ENCODE data around the gene ARHGAP18. TPM values are rescaled to one million over a fixed set of nuclear protein-coding genes. Genes with fewer than 3 reads are reported as not detected.

ARHGAP18 gene
- total and polyA plus RNA-seq, 10 of the 15 experiments (the other 5 are each of a cell fraction or from before 2014, with no cell fraction given) = 18.2 to 52.2 (median 31.7) TPM

GRCh38 chr6:129624488-129624887 lies 85.5 kb downstream of the ARHGAP18 start:
- no peak overlapping the region for H3K4me2 ChIP-seq (ENCODE audit: control insufficient read depth, insufficient read depth)
- no peaks in the 10 kb centered on the region; the same call in 2 of the 3 replicates for H3K9me3 ChIP-seq (replicated peaks; ENCODE audit: control insufficient read depth, insufficient read depth, low read length)
- H3K4me1 ChIP-seq (ENCODE audit: control insufficient read depth, insufficient read depth, low read length) = no peaks in the 10 kb centered on the region
- POLR2A ChIA-PET = no interaction called here
- H4K20me1 ChIP-seq (ENCODE audit: control insufficient read depth, insufficient read depth) = no peaks in the 10 kb centered on the region
- DNase-seq (ENCODE audit: low read depth, low spot score) (no peak), FAIRE-seq (no peak), ATAC-seq (no peak)
- WGBS (ENCODE audit: insufficient coverage, insufficient replicate concordance, low lambda C conversion rate, missing lambda C conversion rate) = 92% methylated on average over 5 of the region's 5 CpGs
- no peak overlapping the region for H3K4me3 ChIP-seq
- peaks cover 0 to 22% of the 10 kb centered on the region in 2 experiments for H3K36me3 ChIP-seq (ENCODE audit: control insufficient read depth in 2 of 2, insufficient read depth in 2 of 2, low read length in 1 of 2)
- H2AFZ ChIP-seq (ENCODE audit: control insufficient read depth, low read depth, low read length) = no peak overlapping the region
- BruUV-seq (replicated peaks) = no TSS peak
- no peaks in the 10 kb centered on the region for H3K79me2 ChIP-seq (ENCODE audit: control insufficient read depth, insufficient read depth, low read length)
- RAD21 ChIA-PET (ENCODE audit: unreplicated experiment) = interaction anchor here (1.1 to 3.0 kb wide), 3 partner anchors 16 to 26 kb away, joined by 3 to 12 read pairs (median 3); no protein-coding TSS in a partner anchor
- H3K27me3 ChIP-seq (replicated peaks in 1 of 2; ENCODE audit: control insufficient read depth in 2 of 2, insufficient read depth in 2 of 2, low read length in 1 of 2) = no peaks in the 10 kb centered on the region
- CTCF ChIA-PET = interaction anchor here (1.3 kb wide), 1 partner anchor 151 kb away, joined by 4 read pairs; no protein-coding TSS in a partner anchor
- TF ChIP-seq SMAD5 (IDR thresholded peaks at IDR 0.05; ENCODE audit: low read depth) (no peak), CBX5 (IDR thresholded peaks at IDR 0.05; ENCODE audit: low read depth) (no peak), POLR2A (IDR thresholded peaks at IDR 0.05; ENCODE audit: low read depth, low read length) (no peak), MEF2A (IDR thresholded peaks at IDR 0.05; ENCODE audit: insufficient read depth, low read depth, low read length) (no peak)
- SMC1A ChIA-PET (ENCODE audit: uncharacterized antibody, unreplicated experiment) = interaction anchor here (1.0 to 1.7 kb wide), 4 partner anchors 8 to 107 kb away, joined by 3 to 5 read pairs (median 4); no protein-coding TSS in a partner anchor
- no peak overlapping the region for H3K9ac ChIP-seq (ENCODE audit: control insufficient read depth, insufficient read depth, low read length)
- in situ Hi-C loops (cut with MboI) = no loop called here
- intact Hi-C loops (cut with micrococcal nuclease; ENCODE audit: unreplicated experiment) = loop anchor here (5.0 kb wide), 2 partner anchors 48 to 83 kb away; no protein-coding TSS in a partner anchor
- no peak overlapping the region for H3K27ac ChIP-seq (ENCODE audit: control insufficient read depth, insufficient read depth)

GRCh38 chr6:129623008-129623732 lies 86.8 kb downstream of the ARHGAP18 start:
- Histone ChIP-seq H3K4me2 (ENCODE audit: control insufficient read depth, insufficient read depth) (no peak overlapping the region), H3K27me3 (replicated peaks in 1 of 2; ENCODE audit: control insufficient read depth in 2 of 2, insufficient read depth in 2 of 2, low read length in 1 of 2) (no peaks in the 10 kb centered on the region), H2AFZ (ENCODE audit: control insufficient read depth, low read depth, low read length) (no peak overlapping the region), H4K20me1 (ENCODE audit: control insufficient read depth, insufficient read depth) (no peaks in the 10 kb centered on the region), H3K4me3 (no peak overlapping the region), H3K9me3 (replicated peaks; ENCODE audit: control insufficient read depth, insufficient read depth, low read length) (no peaks in the 10 kb centered on the region; the same call in 2 of the 3 replicates), H3K36me3 (ENCODE audit: control insufficient read depth in 2 of 2, insufficient read depth in 2 of 2, low read length in 1 of 2) (peaks cover 0 to 21% of the 10 kb centered on the region in 2 experiments; a peak in 3 of 4 replicates), H3K9ac (ENCODE audit: control insufficient read depth, insufficient read depth, low read length) (no peak overlapping the region), H3K4me1 (ENCODE audit: control insufficient read depth, insufficient read depth, low read length) (no peaks in the 10 kb centered on the region), H3K79me2 (ENCODE audit: control insufficient read depth, insufficient read depth, low read length) (no peaks in the 10 kb centered on the region), H3K27ac (ENCODE audit: control insufficient read depth, insufficient read depth) (peak overlapping the region; percentile 49; the same call in 1 of the 2 replicates)
- no TSS peak for BruUV-seq (replicated peaks)
- in situ Hi-C loops (cut with MboI) = no loop called here
- ChIA-PET RAD21 (ENCODE audit: unreplicated experiment) (interaction anchor here (0.6 to 3.0 kb wide), 14 partner anchors 14 to 924 kb away, joined by 3 to 14 read pairs (median 4); no protein-coding TSS in a partner anchor), POLR2A (no interaction called here), SMC1A (ENCODE audit: uncharacterized antibody, unreplicated experiment) (interaction anchor here (0.8 to 3.2 kb wide), 19 partner anchors 9 to 108 kb away, joined by 3 to 15 read pairs (median 4); partner anchors contain the start of gene ARHGAP18), CTCF (interaction anchor here (0.9 to 1.7 kb wide), 11 partner anchors 9 to 152 kb away, joined by 3 to 7 read pairs (median 4); no protein-coding TSS in a partner anchor)
- WGBS (ENCODE audit: insufficient coverage, insufficient replicate concordance, low lambda C conversion rate, missing lambda C conversion rate) = 14% methylated on average over 3 of the region's 3 CpGs
- FAIRE-seq (peak; percentile 59), DNase-seq (ENCODE audit: low read depth, low spot score) (no peak), ATAC-seq (peak; percentile 85)
- intact Hi-C loops (cut with micrococcal nuclease; ENCODE audit: unreplicated experiment) = loop anchor here (2.0 to 5.0 kb wide), 3 partner anchors 24 to 84 kb away; no protein-coding TSS in a partner anchor
- no peak for TF ChIP-seq STAT3 (IDR thresholded peaks at IDR 0.05; ENCODE audit: low read depth, low read length)
- no peak for TF ChIP-seq CHD2 (IDR thresholded peaks at IDR 0.05; ENCODE audit: borderline replicate concordance, low read depth, low read length)
- 0 out of 4 replicates have a peak, but pooled peaks of 1 of the 2 experiments have one; percentile 27 for TF ChIP-seq IKZF2 (IDR thresholded peaks at IDR 0.05)
- no peak for TF ChIP-seq FOS (IDR thresholded peaks at IDR 0.05; ENCODE audit: borderline replicate concordance, extremely low read depth, insufficient read length)
- no peak for TF ChIP-seq KAT2A (conservative IDR thresholded peaks at IDR 0.05; ENCODE audit: control insufficient read depth, low read depth, low read length)
- TF ChIP-seq CREB1 (IDR thresholded peaks at IDR 0.05; ENCODE audit: low read depth) = peak; percentile 17; the same call in 1 of the 2 replicates
- no peak for TF ChIP-seq SMAD1 (IDR thresholded peaks at IDR 0.05; ENCODE audit: low read depth, partially characterized antibody)
- TF ChIP-seq MEF2A (IDR thresholded peaks at IDR 0.05; ENCODE audit: insufficient read depth, low read depth, low read length) = peak; percentile 84
- no peak for TF ChIP-seq SUPT20H (IDR thresholded peaks at IDR 0.05; ENCODE audit: borderline replicate concordance, control insufficient read depth, low read depth, low read length)
- 0 out of 2 replicates have a peak, but pooled peaks have one; percentile 59 for TF ChIP-seq ZBED1 (IDR thresholded peaks at IDR 0.05; ENCODE audit: borderline replicate concordance)
- TF ChIP-seq CREM (IDR thresholded peaks at IDR 0.05; ENCODE audit: low read depth) = peak; percentile 64; the same call in 1 of the 2 replicates
- no peak for TF ChIP-seq USF2 (IDR thresholded peaks at IDR 0.05; ENCODE audit: borderline replicate concordance, low read depth, low read length)

Data from GM12878 (cell line).